NCI-H524 (cell line): ENCODE data around the gene MID1.

Source experiments
- DNase-seq, 2 experiments: peaks; one replicate each; lab custom pipeline; 2025; lab: John Stamatoyannopoulos, UW

Gene MID1

DNA sequence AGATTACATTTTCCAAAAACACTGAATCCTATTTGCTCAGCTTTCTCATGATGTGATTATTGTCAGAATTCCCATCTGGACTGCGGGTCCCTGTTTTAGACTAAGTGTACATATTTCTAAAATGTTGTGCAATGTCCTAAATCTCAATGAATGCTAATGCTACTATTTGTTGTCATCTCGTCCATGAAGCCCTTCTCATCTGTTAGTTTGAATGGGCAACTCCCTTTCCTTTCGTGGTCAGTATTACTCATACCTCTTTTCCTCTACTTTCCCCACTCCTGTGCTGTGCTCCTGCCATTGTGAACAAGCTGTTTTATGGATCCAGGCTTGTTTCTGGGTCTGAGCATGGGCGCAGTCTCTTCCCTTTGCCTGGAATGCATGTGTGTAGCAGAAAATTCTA is 91.0 kb downstream of the MID1 start:
- no peak for DNase-seq

DNA sequence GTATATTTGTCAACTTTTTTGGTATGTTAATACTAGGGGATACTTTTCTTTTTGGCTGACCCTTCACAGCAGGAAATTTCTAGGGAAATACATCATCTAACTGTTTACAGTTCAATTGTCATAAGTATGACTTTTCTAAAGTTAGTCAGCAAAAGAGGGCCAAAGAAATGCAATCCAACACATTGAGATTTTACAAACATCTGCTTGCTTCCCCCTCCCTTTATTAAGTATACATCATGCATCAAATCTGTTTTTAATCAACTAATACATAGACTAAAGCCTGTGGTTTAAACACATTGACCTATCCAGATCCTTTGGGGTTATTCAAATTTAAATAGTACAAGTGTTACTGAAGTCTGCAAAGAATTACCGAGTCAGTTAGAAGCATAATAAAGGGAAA is 93.9 kb downstream of the MID1 start:
- no peak for DNase-seq

DNA sequence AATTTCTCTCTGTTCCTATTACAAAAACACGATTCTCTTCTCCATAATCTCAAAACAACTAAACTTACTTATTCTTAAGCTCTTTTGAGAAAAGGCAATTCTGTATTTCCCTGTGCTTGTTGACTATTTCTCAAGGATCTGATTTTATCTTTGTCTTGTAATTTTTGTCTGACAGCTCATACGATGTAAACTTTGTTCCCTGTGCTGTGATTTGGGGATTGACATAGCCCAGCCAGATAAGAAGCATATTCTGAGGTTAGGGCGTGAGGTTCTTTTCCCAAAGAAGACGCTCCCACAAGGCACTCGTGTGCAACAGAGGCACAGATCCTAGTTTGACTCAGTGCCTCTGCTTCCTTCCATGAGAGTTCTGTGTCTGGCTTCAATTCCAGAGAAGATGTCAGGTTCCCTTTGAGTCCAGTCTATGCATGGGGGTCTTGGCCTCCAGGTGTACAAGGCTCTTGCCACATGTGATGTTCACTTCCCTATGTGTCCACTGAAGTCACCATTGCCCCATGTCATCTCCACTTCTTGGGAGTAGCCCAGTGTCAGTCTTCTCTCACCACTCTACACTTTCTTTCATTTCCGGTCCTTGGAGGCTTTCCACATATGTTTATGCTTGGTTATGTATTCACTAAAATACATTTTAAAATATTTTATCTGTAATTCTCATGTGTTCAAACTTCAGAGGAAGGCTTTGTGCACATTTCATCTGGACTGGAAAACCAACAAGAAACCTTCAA is 94.8 kb downstream of the MID1 start:
- DNase-seq = no peak

DNA sequence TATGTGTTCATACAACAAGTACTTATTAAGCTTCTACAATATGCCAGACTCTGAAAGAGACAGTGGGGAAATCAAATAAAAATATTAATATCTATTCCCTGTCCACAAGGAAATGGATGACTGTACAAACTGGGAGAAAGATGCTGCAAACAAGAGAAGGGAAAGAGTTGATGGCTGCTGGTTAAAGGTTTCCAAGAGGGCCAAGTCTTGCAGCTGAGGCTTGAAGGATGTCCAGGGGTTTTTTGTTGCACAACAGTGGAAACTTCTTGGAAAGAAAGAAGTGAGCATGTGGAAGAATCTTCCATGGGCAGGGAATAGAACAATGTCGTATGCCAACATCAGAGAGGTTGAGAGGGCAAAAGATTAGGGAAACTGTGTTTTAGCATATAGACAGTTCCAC is 95.8 kb downstream of the MID1 start:
- DNase-seq = no peak

DNA sequence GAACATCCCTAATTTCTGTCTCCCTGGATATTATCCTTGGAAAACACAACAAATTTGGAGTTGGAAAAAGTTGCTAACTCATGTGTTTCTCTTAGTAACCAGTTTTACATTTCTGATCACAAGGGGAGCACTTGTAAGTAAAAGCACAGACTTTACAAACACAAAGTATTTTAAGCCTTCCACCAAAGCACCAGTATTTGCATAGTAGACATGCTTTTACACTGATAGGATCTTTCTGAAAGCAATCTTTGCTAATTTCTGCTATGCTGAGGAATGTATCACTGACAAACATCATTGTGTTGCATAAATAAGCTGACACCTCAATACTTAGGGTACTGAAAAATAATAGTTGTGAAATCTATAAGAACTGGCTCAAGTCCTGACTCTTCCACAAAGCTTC is 100.6 kb downstream of the MID1 start:
- DNase-seq = no peak

DNA sequence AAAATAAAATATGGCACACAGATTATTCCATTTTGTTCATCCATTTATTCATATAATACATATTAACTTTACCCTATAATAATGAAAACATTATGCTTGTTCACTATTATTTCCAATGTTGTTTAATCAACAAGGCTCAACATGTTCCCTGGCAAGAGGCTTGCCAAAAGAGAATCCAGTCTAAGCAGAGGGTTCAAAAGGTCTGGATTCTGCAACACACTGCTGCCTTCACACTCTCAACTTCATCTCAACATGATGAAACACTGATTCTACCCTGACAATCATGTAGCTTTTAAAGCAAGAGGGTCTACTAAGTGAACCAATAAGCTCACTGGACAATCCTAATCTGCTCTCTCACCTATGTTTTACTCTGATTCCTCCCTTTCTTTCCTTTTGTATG is 101.1 kb downstream of the MID1 start:
- no peak for DNase-seq

DNA sequence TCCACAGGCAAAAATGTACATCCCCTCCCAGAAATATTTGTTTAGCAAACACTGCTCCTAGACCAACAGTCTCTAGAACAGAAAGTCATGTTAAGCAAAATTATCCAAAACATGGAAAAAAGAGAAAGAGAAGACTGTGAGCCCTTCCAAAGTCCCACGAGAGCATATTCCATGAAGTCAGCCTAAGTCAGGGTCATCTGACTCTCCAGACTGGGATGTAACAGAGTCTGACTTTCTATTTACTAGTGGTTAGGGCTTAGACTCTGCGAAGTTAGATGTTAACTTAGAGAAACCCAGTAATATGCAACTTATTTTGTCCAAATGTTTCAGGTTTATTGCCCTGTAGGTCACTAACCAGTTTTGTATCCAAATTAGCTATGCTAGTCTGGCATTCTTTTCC is 102.3 kb downstream of the MID1 start:
- DNase-seq = no peak

DNA sequence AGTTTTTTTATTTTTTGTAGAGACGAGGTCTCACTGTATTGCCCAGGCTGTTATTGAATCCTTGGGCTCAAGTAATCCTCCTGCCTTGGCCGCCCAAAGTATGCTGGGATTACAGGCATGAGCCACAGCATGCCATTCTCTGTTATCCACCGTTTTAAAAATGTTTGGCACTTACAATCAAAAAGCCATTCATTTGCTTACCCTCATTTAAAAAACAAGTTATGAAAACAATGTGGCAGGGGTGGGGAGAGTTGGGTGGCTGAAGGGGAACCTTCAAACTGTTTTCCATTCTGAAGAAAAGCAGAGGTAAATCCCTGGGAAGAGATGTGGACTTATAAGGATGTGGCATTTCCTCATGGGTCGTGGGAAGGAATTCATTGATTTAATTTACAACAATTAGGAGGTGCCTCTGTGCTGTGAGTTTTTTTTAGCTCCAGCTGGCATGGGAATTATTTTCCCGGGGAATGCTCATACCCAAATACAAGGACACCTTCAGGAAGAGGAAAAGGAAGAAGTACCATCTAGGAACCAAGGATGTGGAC is 103.5 kb downstream of the MID1 start:
- no peak for DNase-seq

DNA sequence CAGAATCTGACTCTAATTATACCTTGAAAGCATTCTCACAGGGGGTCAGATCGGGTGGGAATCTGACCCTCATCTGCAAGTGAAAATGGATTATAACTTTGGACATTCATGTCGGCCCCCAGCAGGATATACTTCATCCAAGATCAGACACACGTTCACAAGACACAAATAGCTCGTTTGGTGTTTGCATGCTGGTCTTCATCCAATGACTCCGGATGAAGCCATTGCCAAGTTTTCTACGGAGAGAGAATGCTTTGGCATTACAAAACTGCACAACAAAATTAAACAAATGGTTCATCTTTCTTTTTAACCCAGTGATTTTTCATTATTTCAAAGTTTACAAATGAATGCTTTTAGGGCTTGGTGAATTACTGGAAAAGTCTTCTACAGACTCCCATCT is 105.5 kb downstream of the MID1 start:
- DNase-seq = no peak

DNA sequence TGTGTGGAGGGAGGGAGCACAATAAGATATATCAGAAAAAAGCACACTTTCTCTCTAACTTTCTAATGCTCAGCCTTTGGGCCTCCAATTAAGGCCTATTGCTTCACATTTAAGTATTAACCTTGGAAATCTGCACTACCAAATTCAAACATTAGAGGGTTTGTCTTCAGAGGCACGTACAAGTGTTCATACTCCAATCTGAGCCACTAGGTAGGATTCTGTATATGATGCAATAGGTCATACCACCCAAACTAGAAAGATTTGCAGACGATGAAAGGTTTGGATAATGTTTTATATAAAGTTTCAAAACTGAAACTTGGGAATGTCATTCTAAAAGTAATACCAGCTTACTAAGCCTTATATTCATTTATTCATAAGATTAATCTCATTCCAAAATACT is 106.4 kb downstream of the MID1 start:
- DNase-seq = peak in 1 of 2 experiments; percentile 12

DNA sequence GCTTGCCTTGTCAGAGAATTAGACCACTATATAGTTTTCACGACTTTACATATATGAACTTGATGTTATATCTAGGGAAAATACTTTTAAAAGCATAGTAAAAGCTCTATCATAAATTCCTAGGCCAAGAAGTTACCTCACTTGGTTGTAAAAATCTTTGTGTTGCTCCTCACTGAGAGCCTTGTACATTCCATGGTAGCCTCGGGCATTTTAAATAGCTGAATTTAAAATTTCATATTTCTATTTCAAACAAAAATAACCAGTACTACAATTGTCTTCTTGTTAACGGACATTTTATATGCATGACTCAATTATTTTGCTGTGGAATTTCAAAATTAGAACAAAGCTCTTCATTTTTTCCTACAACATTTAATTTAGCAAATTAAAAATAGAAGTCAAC is 107.6 kb downstream of the MID1 start:
- no peak for DNase-seq

DNA sequence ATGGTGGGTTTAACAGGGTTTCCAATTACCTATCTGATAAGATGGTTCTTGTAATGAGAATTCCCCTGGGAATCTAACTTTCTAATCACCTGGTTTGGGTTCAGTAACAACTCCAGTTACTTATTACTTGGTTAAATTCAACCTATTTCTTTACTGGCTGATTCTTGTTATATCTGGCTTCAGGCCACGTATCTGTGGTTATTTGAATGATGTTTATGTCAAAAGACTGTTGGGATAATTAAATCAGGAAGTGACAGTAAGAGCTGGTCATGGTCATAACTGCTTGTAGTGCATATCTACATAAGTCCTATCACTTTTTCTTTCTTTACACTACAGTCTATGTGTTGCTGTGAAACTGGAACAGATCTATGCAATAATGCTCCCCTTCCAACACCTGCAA is 108.1 kb downstream of the MID1 start:
- DNase-seq = peak in 1 of 2 experiments; percentile 5

DNA sequence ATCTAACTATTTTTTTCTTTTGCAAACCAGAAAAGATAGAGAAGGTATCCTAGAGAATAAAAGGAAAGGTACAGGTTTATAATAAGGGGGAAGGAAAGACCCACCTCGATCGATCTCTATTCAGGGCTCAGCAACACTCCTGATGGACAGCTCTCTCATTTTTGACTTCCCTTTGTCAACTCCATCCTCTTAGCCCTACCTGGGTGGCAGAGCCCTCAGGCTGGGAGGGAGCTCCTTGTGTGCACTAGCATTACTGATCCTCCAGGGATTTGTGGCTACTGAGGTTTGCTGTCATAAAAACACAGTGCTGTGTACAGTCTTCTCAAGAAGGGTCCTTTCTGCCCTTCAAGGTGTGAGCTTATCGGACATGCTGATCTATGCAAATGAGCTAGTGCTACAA is 111.0 kb downstream of the MID1 start:
- DNase-seq = no peak

DNA sequence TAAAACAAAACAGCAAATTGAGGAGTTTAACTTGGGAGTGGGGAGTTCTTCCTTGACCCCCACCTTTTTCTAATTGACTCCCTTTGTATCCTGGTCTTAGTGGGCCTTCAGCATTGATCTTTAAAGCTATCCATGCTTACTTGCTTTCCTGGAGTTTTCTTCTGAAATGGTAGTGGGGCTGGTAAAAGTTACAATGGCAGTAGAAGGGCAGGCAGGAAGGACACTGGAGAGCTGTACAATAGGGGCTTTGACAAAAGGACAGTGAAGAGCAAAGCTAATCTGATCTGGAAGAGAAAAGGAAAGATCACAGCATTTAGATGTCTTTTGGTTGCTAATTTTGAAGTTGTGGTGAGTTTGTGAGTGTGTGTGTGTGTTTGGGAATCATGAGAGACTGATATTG is 111.5 kb downstream of the MID1 start:
- DNase-seq = no peak

DNA sequence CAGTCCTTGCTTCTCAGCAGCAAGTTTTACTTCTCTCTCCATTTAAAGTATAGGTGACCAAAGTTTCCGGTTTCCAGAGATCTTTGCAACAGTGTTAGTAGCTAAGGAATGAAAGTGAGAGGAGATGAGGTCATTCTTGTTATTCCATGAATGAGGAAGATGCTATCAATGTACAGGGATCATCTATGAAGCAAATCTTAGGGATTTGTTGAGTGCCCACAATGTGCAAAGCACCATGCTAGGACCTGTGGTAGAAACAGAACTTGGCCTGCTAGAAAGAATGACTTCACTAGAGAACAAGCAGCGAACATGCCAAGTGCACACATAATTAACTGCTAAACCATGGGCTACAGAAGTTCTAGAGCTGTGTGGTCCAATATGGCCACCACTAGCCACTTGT is 112.5 kb downstream of the MID1 start:
- no peak for DNase-seq

DNA sequence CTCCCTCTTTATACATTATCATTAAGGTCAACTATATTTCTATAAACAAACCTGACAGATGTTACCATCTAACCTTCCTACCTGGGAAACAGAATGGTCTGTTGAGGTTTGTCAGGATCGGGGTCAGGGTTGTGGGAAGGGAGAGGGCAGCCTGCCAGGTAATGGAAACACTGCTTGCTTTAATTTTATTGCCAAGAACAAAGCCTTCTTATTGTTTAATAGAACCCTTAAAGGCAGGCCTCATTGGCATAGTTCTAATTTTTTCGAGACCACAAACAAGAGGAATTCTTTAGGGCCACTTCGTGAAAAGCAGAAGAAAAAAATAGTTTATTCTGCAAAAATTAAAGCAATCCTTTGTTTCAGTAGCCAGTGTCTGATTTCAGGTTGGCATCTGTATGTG is 113.2 kb downstream of the MID1 start:
- no peak for DNase-seq

DNA sequence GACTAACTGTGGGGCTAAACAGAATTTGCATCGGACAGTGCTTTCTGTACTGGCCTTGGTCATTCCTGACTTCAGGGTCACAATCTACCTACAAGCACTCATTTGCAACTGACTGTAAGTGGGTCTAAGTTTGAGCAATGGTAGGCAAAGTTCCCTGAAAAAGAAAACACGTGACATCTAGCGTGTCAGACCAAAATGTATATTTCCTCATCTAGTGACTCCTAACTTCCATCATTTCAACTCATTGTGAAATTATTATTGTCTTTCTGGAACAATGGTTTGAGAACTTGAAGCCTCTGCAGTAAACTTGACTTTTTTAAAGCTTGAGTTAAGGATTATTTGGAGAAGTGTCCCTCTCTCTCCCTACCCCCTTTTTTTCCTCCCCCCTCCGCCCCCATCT is 113.6 kb downstream of the MID1 start:
- no peak for DNase-seq

DNA sequence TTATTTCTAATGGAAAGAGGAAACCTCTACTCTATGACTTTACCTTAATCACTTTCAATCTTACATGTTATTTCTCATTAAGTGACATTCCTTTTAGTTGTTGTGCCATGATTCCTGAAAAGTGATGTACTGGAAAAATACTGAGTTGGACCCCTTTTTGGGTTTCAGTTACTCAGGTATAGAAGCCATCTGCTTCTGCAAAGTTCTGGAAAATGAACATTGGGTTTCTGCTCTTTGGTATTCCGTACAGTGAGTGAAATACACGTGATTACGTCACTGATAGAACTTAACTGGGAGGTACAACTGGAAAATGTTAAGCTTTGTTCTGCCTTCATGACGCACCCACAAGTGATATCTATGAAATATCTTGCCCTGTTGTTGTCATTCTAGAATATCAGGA is 114.7 kb downstream of the MID1 start:
- DNase-seq = no peak

DNA sequence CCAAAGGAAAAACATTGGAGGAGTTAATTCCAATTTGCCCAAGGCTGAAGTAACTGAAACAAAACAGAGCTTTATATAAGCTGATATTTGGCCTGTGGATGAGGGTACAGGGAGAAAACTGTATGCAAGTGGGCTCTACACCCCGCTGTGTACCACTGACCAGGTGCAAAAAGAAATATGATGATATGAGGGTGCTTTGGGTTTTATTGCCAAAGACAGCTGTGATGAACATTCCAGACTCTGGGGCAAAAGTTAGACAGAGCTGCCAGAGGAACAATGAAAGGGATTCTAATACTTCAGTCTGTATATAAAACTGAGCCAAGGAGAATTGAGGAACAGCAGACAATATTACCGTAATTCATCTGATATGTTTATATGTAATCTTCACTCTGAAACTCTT is 117.4 kb downstream of the MID1 start:
- no peak for DNase-seq

DNA sequence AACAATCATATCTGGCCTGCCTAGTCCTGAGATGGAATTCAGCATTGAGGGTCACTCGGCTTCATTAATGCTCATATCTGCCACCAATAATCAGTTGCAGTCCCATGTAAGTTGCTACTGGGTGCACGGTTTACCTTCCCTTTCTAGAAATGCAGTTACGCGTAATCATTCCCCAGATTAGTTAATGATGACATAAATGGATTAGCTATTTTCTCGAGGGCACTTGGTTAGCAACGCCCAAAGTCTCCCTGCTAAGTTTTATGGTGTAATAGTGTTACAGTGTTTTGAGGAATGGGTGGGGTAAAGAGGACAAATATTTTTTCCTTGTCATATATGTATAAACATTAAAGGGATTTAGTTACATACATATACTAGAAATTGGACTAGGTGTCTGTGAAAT is 118.8 kb downstream of the MID1 start:
- DNase-seq = no peak

DNA sequence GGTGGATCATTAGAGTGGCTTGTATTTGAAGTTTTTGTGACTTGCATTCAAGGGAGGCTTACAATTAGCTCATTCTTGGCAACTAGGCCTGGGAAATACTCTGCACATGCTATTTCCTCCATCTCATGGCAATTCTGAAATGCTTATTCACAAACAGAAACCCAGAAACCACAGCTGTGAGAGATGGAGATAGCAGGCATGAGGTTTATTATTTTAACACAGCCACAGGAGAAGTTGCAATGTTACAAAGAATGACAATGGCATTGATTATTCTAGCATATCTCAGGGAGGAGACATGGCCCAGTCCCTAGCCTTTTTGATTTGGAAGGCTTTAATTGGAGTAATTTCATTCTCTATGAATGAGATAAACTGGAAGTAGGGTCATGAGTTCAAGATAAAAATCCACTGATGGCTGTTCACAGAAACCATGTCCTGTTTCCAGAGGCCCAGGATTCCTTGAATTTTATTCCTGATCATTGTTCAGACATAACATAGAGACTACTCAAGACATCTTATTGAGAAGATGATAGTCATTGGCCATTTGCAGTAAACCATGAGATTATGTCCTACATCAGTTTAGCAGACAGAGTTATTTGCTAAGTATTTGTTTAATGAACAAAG is 123.9 kb downstream of the MID1 start:
- DNase-seq = no peak

DNA sequence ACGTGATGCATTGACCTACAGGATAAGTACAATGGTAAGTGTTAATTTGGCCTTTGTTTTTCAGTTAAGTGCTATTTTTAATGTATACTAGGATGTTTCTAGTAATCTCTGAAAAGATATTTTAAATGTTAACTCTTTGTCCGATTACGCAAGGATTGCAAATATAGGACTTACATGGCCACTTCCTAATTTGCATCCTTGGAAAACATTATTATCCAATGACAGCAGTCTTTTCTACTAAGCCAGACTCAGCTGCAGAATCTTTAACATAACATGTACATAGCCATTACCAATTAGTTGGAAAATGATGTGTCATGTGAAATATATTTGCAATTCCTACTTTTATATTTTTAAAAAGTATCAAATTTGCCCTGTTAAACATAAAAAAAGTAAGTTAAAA is 124.7 kb downstream of the MID1 start:
- DNase-seq = no peak

DNA sequence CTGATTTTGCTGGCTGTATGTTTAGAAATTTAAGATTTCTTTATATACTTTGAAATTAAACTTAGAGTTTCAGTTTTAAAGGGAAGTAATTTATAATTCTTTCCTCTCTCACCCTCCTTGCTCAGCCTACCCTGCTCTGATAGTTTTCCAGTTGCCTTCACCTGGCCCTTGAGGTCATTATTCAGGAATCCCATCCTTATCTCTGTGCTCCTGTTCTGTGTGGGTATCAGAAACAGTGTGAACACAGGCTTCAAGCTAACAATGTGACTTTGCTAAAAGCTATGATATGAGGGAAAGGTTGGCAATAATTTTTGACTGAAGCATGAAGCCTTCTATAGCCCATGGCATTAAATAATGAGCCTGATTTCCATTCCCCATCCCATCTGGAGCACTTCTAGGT is 128.1 kb downstream of the MID1 start:
- DNase-seq = no peak

DNA sequence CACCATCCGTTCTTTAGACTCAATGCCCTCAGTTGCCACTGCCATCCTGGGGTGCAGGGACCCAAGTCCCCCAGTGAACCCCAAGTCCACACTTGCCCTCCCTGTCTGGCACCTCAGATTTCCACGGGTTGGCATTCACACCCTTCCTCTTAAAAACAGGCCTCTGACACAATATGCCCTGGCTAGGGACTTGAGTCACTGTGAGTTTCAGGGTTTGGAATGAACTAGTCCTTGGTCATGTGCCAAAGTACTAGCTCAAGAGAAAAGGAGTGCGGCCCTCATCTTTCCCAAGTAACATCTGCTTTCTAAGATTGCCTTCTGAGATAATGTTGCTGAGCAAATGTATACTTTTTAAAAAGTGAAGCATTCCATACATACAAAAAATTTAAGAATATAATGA is 134.0 kb downstream of the MID1 start:
- no peak for DNase-seq
